HCT116 (cell line): ENCODE results near the gene IL17B. TPM values are rescaled to one million over a fixed set of nuclear protein-coding genes. Genes with fewer than 3 reads are reported as not detected.
A peak's percentile ranks its signal among the peaks of the same experiment; 100 is the strongest.

Source experiments
- ATAC-seq: fragments of 200-7000 bp; cut with Tn5 transposase; 2 replicates; pipeline ENCODE4 v1.9.1; 2020; ENCODE audit warnings: mild to moderate bottlenecking, moderate library complexity
- BruUV-seq: library from RNA; stranded (reverse); fragments of 400-500 nt; replicated peaks from 2 replicates; lab custom pipeline; 2021; lab: Mats Ljungman, UMichigan
- CTCF ChIA-PET: fragments of 300-600 bp; sonication (Branson Sonifier 250); formaldehyde crosslinking; loops from one replicate; lab custom pipeline; 2021; ENCODE audit warnings: antibody characterized with exemption; lab: Charles Lee
- POLR2A ChIA-PET: fragments of 300-600, 350-600 bp; sonication (Branson Sonifier 250); formaldehyde crosslinking; loops from one replicate; lab custom pipeline; 2021; ENCODE audit warnings: antibody characterized with exemption; lab: Charles Lee
- RAD21 ChIA-PET, 2 experiments: fragments of 300-600 bp; sonication (Branson Sonifier 250); formaldehyde crosslinking; loops; one replicate each; lab custom pipeline; 2023; ENCODE audit warnings: low total read pairs in 2 of 2; ENCODE audit not compliant: uncharacterized antibody in 2 of 2, unreplicated experiment in 2 of 2, low non-redundant PET in 1 of 2; lab: Charles Lee
- DNase-seq: peaks from one replicate; pipeline ENCODE4 v3.0.0-alpha.2; 2010; ENCODE audit warnings: low read depth, low spot score
- H2AFZ ChIP-seq: fragments of 200-600 bp; shearing (Covaris generic), sonication (generic); 2 replicates; pipeline ENCODE4 v1.6.1; 2017; ENCODE audit warnings: low read depth, mixed run types, mixed read lengths, antibody characterized with exemption, low read length; ENCODE audit not compliant: poor library complexity, severe bottlenecking
- H3K27ac ChIP-seq: 2 replicates; pipeline ENCODE4 v1.5.1; 2012; ENCODE audit warnings: low read depth, low read length
- H3K27me3 ChIP-seq: fragments of 200-600 bp; sonication (generic); 2 replicates; pipeline ENCODE4 v1.6.1; 2016; ENCODE audit warnings: mixed run types, low read length, mixed read lengths; ENCODE audit not compliant: insufficient read depth
- H3K36me3 ChIP-seq, 2 experiments: fragments of 200-500 bp in 1 of 2; fragments of 200-600 bp in 1 of 2; sonication (Bioruptor generic) in 1 of 2; sonication (generic) in 1 of 2; 2 replicates each; pipeline versions ENCODE4 v1.5.1 to v1.6.1; 2014 to 2016; ENCODE audit warnings: low read length in 2 of 2, inconsistent platforms in 1 of 2, mixed read lengths in 1 of 2, mixed run types in 1 of 2; ENCODE audit not compliant: insufficient read depth in 2 of 2, control insufficient read depth in 1 of 2
- H3K4me1 ChIP-seq, 2 experiments: fragments of 200-600 bp in 1 of 2; sonication (generic) in 1 of 2; 2 replicates each; pipeline versions ENCODE4 v1.5.1 to v1.6.1; 2012 to 2017; ENCODE audit warnings: low read length in 2 of 2, inconsistent platforms in 1 of 2, mild to moderate bottlenecking in 1 of 2, mixed read lengths in 1 of 2, mixed run types in 1 of 2, moderate library complexity in 1 of 2; ENCODE audit not compliant: insufficient read depth in 2 of 2, control insufficient read depth in 1 of 2
- H3K4me2 ChIP-seq: fragments of 200-600 bp; sonication (generic); 2 replicates; pipeline ENCODE4 v1.6.1; 2017; ENCODE audit warnings: mixed run types, low read length, mixed read lengths
- H3K4me3 ChIP-seq, 2 experiments: fragments of 200-600 bp in 1 of 2; sonication (generic) in 1 of 2; replicated peaks in 1 of 2; 2 replicates each; pipeline ENCODE4 v1.5.1; 2011 to 2016; ENCODE audit warnings: low read length in 2 of 2, control low read depth in 1 of 2, low read depth in 1 of 2, mild to moderate bottlenecking in 1 of 2, mixed read lengths in 1 of 2, mixed run types in 1 of 2
- H3K79me2 ChIP-seq: fragments of 200-600 bp; sonication (generic); 2 replicates; pipeline ENCODE4 v1.6.1; 2017; ENCODE audit warnings: mild to moderate bottlenecking, mixed run types, low read length, moderate library complexity, mixed read lengths; ENCODE audit not compliant: insufficient read depth
- H3K9ac ChIP-seq: fragments of 200-600 bp; sonication (generic); 2 replicates; pipeline ENCODE4 v1.6.1; 2016; ENCODE audit warnings: low read length, mixed read lengths
- H3K9me2 ChIP-seq: fragments of 200-600 bp; sonication (generic), shearing (Covaris generic); 2 replicates; pipeline ENCODE4 v1.6.1; 2017; ENCODE audit warnings: mixed run types, mild to moderate bottlenecking, moderate library complexity; ENCODE audit not compliant: insufficient read depth
- H3K9me3 ChIP-seq, 2 experiments: fragments of 200-500 bp in 1 of 2; fragments of 200-600 bp in 1 of 2; sonication (Bioruptor generic) in 1 of 2; sonication (generic) in 1 of 2; 2 replicates each; pipeline ENCODE4 v1.6.1; 2014 to 2017; ENCODE audit warnings: low read length in 2 of 2, mixed read lengths in 2 of 2, inconsistent platforms in 1 of 2, low read depth in 1 of 2, mild to moderate bottlenecking in 1 of 2, mixed run types in 1 of 2, moderate library complexity in 1 of 2; ENCODE audit not compliant: control insufficient read depth in 1 of 2, insufficient read depth in 1 of 2
- H4K20me1 ChIP-seq: fragments of 200-600 bp; sonication (generic), shearing (Covaris generic); 2 replicates; pipeline ENCODE4 v1.6.1; 2017; ENCODE audit warnings: mixed run types, mild to moderate bottlenecking, moderate library complexity; ENCODE audit not compliant: insufficient read depth
- CEBPB ChIP-seq: IDR thresholded peaks from 2 replicates; pipeline ENCODE4 v1.6.1; 2012; ENCODE audit warnings: low read depth
- EGR1 ChIP-seq: IDR thresholded peaks from 2 replicates; pipeline ENCODE4 v1.6.1; 2012; ENCODE audit warnings: low read depth
- ELF1 ChIP-seq: IDR thresholded peaks from 2 replicates; pipeline ENCODE4 v1.6.1; 2012; ENCODE audit warnings: low read depth, borderline replicate concordance
- EZH2 ChIP-seq: fragments of 200-600 bp; sonication (generic); IDR thresholded peaks from 2 replicates; pipeline ENCODE4 v1.6.1; 2017; ENCODE audit warnings: antibody characterized with exemption, mixed run types
- FOSL1 ChIP-seq: IDR thresholded peaks from 2 replicates; pipeline ENCODE4 v1.6.1; 2012; ENCODE audit warnings: low read depth
- JUND ChIP-seq: IDR thresholded peaks from 2 replicates; pipeline ENCODE4 v1.6.1; 2012
- MAX ChIP-seq: IDR thresholded peaks from 2 replicates; pipeline ENCODE4 v1.6.1; 2012
- POLR2A ChIP-seq: IDR thresholded peaks from 2 replicates; pipeline ENCODE4 v1.7.0; 2011; ENCODE audit warnings: borderline replicate concordance; ENCODE audit not compliant: insufficient read depth, insufficient read length; ENCODE audit errors: extremely low read depth
- POLR2AphosphoS5 ChIP-seq: IDR thresholded peaks from 2 replicates; pipeline ENCODE4 v1.6.1; 2011; ENCODE audit warnings: mild to moderate bottlenecking, low read depth, low read length, moderate library complexity
- RAD21 ChIP-seq: IDR thresholded peaks from 2 replicates; pipeline ENCODE4 v1.6.1; 2012; ENCODE audit warnings: low read depth, mild to moderate bottlenecking
- SIN3A ChIP-seq: IDR thresholded peaks from 2 replicates; pipeline ENCODE4 v1.6.1; 2012; ENCODE audit warnings: low read depth
- SP1 ChIP-seq: IDR thresholded peaks from 2 replicates; pipeline ENCODE4 v1.6.1; 2012; ENCODE audit warnings: low read depth
- SRF ChIP-seq: IDR thresholded peaks from 2 replicates; pipeline ENCODE4 v1.6.1; 2012; ENCODE audit warnings: low read depth
- TCF7L2 ChIP-seq: IDR thresholded peaks from 2 replicates; pipeline ENCODE4 v1.7.0; 2011; ENCODE audit warnings: borderline replicate concordance, inconsistent platforms; ENCODE audit not compliant: insufficient read depth, insufficient read length; ENCODE audit errors: extremely low read depth
- YY1 ChIP-seq: IDR thresholded peaks from 2 replicates; pipeline ENCODE4 v1.6.1; 2011; ENCODE audit warnings: low read length, low read depth, moderate library complexity, mild to moderate bottlenecking; ENCODE audit not compliant: insufficient replicate concordance; ENCODE audit errors: extremely low read depth
- intact Hi-C: fragments of 100-400 bp; cut with micrococcal nuclease; formaldehyde crosslinking; loops from 2 replicates; pipeline ENCODE4 v1.10.0; 2022
- total RNA-seq: library from RNA; stranded (reverse); gene quantifications from one replicate; pipeline ENCODE4 v1.2.1, GENCODE V29; 2021; ENCODE audit not compliant: unreplicated experiment
- TF ChIP-seq, protein P1 (sequence below), 3 experiments: fragments of 200-600 bp in 1 of 3; sonication (generic) in 1 of 3; IDR thresholded peaks in 2 of 3; conservative IDR thresholded peaks in 1 of 3; 2 replicates each; pipeline ENCODE4 v1.5.1; 2012 to 2017; ENCODE audit warnings: low read depth in 2 of 3, low read length in 2 of 3, antibody characterized with exemption in 1 of 3, borderline replicate concordance in 1 of 3, control low read depth in 1 of 3, mild to moderate bottlenecking in 1 of 3, mixed read lengths in 1 of 3, mixed run types in 1 of 3, moderate library complexity in 1 of 3; ENCODE audit not compliant: insufficient read depth in 1 of 3
- TF ChIP-seq, protein P2 (sequence below): IDR thresholded peaks from 2 replicates; pipeline ENCODE4 v1.6.1; 2011; ENCODE audit warnings: mild to moderate bottlenecking, low read length, moderate library complexity; ENCODE audit not compliant: insufficient replicate concordance; ENCODE audit errors: extremely low read depth

Gene IL17B
- total RNA-seq, 1 experiment from 2014 or later, result 0.81 TPM

GRCh38 chr5:149400304-149400703, 21.2 kb upstream of the IL17B start:
- TF ChIP-seq ELF1 (no peak), TCF7L2 (no peak), RAD21 (no peak), YY1 (no peak), SRF (no peak), POLR2A (no peak)
- intact Hi-C loops, result no loop called here
- ChIA-PET CTCF (interaction anchor here (1.0 kb wide), 1 partner anchor 218 kb away, joined by 3 read pairs; no protein-coding TSS in a partner anchor), RAD21 (no interaction called here), POLR2A (no interaction called here)
- no peak for ATAC-seq
- H3K27me3 ChIP-seq, result no peaks in the 10 kb centered on the region
- no peak overlapping the region for H3K4me3 ChIP-seq
- no TSS peak for BruUV-seq
- H3K4me1 ChIP-seq, result no peaks in the 10 kb centered on the region
- no peak overlapping the region for H3K9ac ChIP-seq
- no peaks in the 10 kb centered on the region for H4K20me1 ChIP-seq
- no peaks in the 10 kb centered on the region for H3K79me2 ChIP-seq
- no peak overlapping the region for H2AFZ ChIP-seq
- no peaks in the 10 kb centered on the region for H3K36me3 ChIP-seq
- H3K9me3 ChIP-seq, result no peaks in the 10 kb centered on the region
- no peak overlapping the region for H3K27ac ChIP-seq
- no peak overlapping the region for H3K4me2 ChIP-seq
- DNase-seq, result no peak
- H3K9me2 ChIP-seq, result no peaks in the 10 kb centered on the region

DNA sequence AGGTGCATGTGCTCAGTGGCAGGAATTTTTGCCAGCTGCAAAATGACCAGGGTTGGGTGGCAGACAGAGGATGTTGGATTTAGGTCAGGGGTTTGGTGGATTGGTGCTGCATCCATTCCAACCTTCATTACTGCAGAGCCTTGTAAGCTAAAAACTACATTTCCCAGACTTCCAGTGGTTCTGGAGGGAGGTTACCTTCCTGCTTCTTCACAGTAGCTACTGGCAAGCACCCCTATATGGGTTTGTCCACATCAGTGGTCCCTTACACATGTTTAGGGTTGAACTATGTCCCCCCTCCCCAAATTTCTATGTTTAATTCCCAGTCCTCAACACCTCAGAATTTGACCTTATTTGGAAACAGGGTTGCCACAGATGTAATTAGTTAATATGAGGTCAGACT, 20.7 kb upstream of the IL17B start:
- no peaks in the 10 kb centered on the region for H3K9me2 ChIP-seq
- no peak overlapping the region for H2AFZ ChIP-seq
- intact Hi-C loops, result no loop called here
- no peak overlapping the region for H3K4me2 ChIP-seq
- DNase-seq, result no peak
- ChIA-PET POLR2A (interaction anchor here (0.6 kb wide), 1 partner anchor 30 kb away, joined by 3 read pairs; no protein-coding TSS in a partner anchor), CTCF (no interaction called here), RAD21 (no interaction called here)
- no peaks in the 10 kb centered on the region for H3K9me3 ChIP-seq
- no TSS peak for BruUV-seq
- no peaks in the 10 kb centered on the region for H3K36me3 ChIP-seq
- no peaks in the 10 kb centered on the region for H3K79me2 ChIP-seq
- peak; percentile 77 for ATAC-seq
- H4K20me1 ChIP-seq, result no peaks in the 10 kb centered on the region
- no peaks in the 10 kb centered on the region for H3K4me1 ChIP-seq
- H3K9ac ChIP-seq, result no peak overlapping the region
- H3K27me3 ChIP-seq, result no peaks in the 10 kb centered on the region
- H3K27ac ChIP-seq, result no peak overlapping the region
- no peak overlapping the region for H3K4me3 ChIP-seq
- TF ChIP-seq, protein P1, sequence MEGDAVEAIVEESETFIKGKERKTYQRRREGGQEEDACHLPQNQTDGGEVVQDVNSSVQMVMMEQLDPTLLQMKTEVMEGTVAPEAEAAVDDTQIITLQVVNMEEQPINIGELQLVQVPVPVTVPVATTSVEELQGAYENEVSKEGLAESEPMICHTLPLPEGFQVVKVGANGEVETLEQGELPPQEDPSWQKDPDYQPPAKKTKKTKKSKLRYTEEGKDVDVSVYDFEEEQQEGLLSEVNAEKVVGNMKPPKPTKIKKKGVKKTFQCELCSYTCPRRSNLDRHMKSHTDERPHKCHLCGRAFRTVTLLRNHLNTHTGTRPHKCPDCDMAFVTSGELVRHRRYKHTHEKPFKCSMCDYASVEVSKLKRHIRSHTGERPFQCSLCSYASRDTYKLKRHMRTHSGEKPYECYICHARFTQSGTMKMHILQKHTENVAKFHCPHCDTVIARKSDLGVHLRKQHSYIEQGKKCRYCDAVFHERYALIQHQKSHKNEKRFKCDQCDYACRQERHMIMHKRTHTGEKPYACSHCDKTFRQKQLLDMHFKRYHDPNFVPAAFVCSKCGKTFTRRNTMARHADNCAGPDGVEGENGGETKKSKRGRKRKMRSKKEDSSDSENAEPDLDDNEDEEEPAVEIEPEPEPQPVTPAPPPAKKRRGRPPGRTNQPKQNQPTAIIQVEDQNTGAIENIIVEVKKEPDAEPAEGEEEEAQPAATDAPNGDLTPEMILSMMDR (IDR thresholded peaks at IDR 0.05 in 2 of 3, conservative IDR thresholded peaks at IDR 0.05 in 1 of 3; ENCODE audit: borderline replicate concordance in 1 of 3, insufficient read depth in 1 of 3, low read depth in 2 of 3, low read length in 2 of 3), result no peak
- TF ChIP-seq SIN3A (no peak), EZH2 (no peak), FOSL1 (no peak), EGR1 (no peak), SRF (no peak), RAD21 (no peak), CEBPB (no peak), SP1 (no peak), JUND (no peak), POLR2AphosphoS5 (no peak), POLR2A (no peak), MAX (no peak), YY1 (no peak), ELF1 (no peak; the same call in 1 of the 2 replicates)
- TF ChIP-seq, protein P2, sequence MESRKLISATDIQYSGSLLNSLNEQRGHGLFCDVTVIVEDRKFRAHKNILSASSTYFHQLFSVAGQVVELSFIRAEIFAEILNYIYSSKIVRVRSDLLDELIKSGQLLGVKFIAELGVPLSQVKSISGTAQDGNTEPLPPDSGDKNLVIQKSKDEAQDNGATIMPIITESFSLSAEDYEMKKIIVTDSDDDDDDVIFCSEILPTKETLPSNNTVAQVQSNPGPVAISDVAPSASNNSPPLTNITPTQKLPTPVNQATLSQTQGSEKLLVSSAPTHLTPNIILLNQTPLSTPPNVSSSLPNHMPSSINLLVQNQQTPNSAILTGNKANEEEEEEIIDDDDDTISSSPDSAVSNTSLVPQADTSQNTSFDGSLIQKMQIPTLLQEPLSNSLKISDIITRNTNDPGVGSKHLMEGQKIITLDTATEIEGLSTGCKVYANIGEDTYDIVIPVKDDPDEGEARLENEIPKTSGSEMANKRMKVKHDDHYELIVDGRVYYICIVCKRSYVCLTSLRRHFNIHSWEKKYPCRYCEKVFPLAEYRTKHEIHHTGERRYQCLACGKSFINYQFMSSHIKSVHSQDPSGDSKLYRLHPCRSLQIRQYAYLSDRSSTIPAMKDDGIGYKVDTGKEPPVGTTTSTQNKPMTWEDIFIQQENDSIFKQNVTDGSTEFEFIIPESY, result no peak
